IPS-NIHi7 (cell line): ENCODE measurements around the gene C3orf80.
"Not testable (repeated sequence)": the region's sequence is repeated elsewhere in the genome, so short reads cannot be mapped to it uniquely, and the experiment has no call there.

Experiments
- DNase-seq: peaks from one replicate; pipeline ENCODE4 v3.0.0; 2012; ENCODE audit warnings: mixed read lengths; ENCODE audit errors: extremely low spot score

Gene C3orf80

GRCh38 chr3:160213191-160213590 lies 12.0 kb upstream of the C3orf80 start:
- no peak for DNase-seq

- DNase-seq = no peak
These were observed 7.5 kb upstream of the C3orf80 start for GRCh38 chr3:160217675-160218074.

- no peak for DNase-seq
These were observed 7.1 kb upstream of the C3orf80 start for GRCh38 chr3:160218136-160218535.

- DNase-seq = no peak
These were observed 5.2 kb upstream of the C3orf80 start for GRCh38 chr3:160220038-160220437.

GRCh38 chr3:160221019-160221418 lies 4.2 kb upstream of the C3orf80 start:
- no peak for DNase-seq

GRCh38 chr3:160224256-160224655 lies 966 bp upstream of the C3orf80 start:
- DNase-seq = peak; percentile 16

- DNase-seq = no peak
These were observed 429 bp upstream of the C3orf80 start for GRCh38 chr3:160224811-160225175.

GRCh38 chr3:160226026-160226907 lies 1.0 kb downstream of the C3orf80 start:
- peak; percentile 46 for DNase-seq

- DNase-seq = no peak
These were observed 2.2 kb downstream of the C3orf80 start for GRCh38 chr3:160227419-160227818.

- DNase-seq = no peak
These were observed 6.8 kb downstream of the C3orf80 start for GRCh38 chr3:160232014-160232413.

GRCh38 chr3:160240719-160241118 lies 15.5 kb downstream of the C3orf80 start:
- DNase-seq = not testable (repeated sequence)

GRCh38 chr3:160245261-160245800 lies 20.1 kb downstream of the C3orf80 start:
- no peak for DNase-seq

GRCh38 chr3:160247766-160248165 lies 22.5 kb downstream of the C3orf80 start:
- no peak for DNase-seq

GRCh38 chr3:160253298-160253697 lies 28.1 kb downstream of the C3orf80 start:
- no peak for DNase-seq

GRCh38 chr3:160257606-160258005 lies 32.4 kb downstream of the C3orf80 start:
- no peak for DNase-seq

GRCh38 chr3:160259589-160259988 lies 34.4 kb downstream of the C3orf80 start:
- no peak for DNase-seq

- DNase-seq = no peak
These were observed 35.5 kb downstream of the C3orf80 start for GRCh38 chr3:160260587-160261270.

- no peak for DNase-seq
These were observed 39.9 kb downstream of the C3orf80 start for GRCh38 chr3:160265088-160265487.
